Heart left ventricle (tissue), 16 donors: ENCODE results near the gene LAMC3. TPM values are rescaled to one million over a fixed set of nuclear protein-coding genes. Genes with fewer than 3 reads are reported as not detected.

Source experiments
- ATAC-seq, 4 donors: fragments of 200-7000 bp; cut with Tn5 transposase; one replicate each; pipeline ENCODE4 v1.9.1; 2020 to 2022; ENCODE audit warnings: moderate library complexity in 4 of 4, mild to moderate bottlenecking in 3 of 4, moderate number of reproducible peaks in 1 of 4
- DNase-seq, 5 donors: peaks; one replicate each; pipeline ENCODE4 v3.0.0-alpha.2; 2020
- H3K27ac ChIP-seq, 12 donors: fragments of 200-600 bp; sonication (generic) in 4 of 12; one replicate each; pipeline versions ENCODE4 v1.5.0 to v1.8.0; 2016 to 2022; ENCODE audit warnings: mild to moderate bottlenecking in 2 of 12
- H3K27me3 ChIP-seq, 9 donors: fragments of 200-600 bp; sonication (generic) in 2 of 9; one replicate each; pipeline versions ENCODE4 v1.5.1 to v1.8.0; 2016 to 2022; ENCODE audit warnings: mild to moderate bottlenecking in 3 of 9
- H3K36me3 ChIP-seq, 9 donors: fragments of 200-600 bp; sonication (generic) in 2 of 9; one replicate each; pipeline versions ENCODE4 v1.5.0 to v1.8.0; 2018 to 2022; ENCODE audit warnings: mild to moderate bottlenecking in 2 of 9
- H3K4me1 ChIP-seq, 12 donors: fragments of 200-600 bp; sonication (generic) in 4 of 12; one replicate each; pipeline versions ENCODE4 v1.5.0 to v1.8.0; 2016 to 2022; ENCODE audit warnings: mild to moderate bottlenecking in 3 of 12
- H3K4me3 ChIP-seq, 12 donors: fragments of 200-600 bp; sonication (generic) in 4 of 12; one replicate each; pipeline versions ENCODE4 v1.5.0 to v1.8.0; 2017 to 2022; ENCODE audit warnings: mild to moderate bottlenecking in 9 of 12, moderate library complexity in 4 of 12
- H3K9me3 ChIP-seq, 12 donors: fragments of 200-600 bp; sonication (generic) in 4 of 12; one replicate each; pipeline versions ENCODE4 v1.5.0 to v1.8.0; 2016 to 2022; ENCODE audit warnings: mild to moderate bottlenecking in 1 of 12
- CTCF ChIP-seq, 12 donors: fragments of 200-600 bp; sonication (generic) in 4 of 12; IDR thresholded peaks; one replicate each; pipeline versions ENCODE4 v1.5.0 to v1.8.0; 2018 to 2022; ENCODE audit warnings: antibody characterized with exemption in 12 of 12, mild to moderate bottlenecking in 5 of 12
- POLR2A ChIP-seq, 2 donors: fragments of 450-650 bp; IDR thresholded peaks; one replicate each; pipeline ENCODE4 v1.6.1; 2017; ENCODE audit warnings: antibody characterized with exemption in 2 of 2, mild to moderate bottlenecking in 2 of 2, moderate library complexity in 2 of 2
- WGBS, 4 donors: extraction: QIAGEN DNeasy Blood & Tissue Kit in 2 of 4; methylation state at CpG; one replicate each; pipeline versions ENCODE4 v1.1.5 to v1.1.7; 2013 to 2018; 5-methylcytosine and 5-hydroxymethylcytosine counted together
- intact Hi-C, 10 donors: fragments of 100-400 bp; cut with DNase I; formaldehyde crosslinking; loops; one replicate each; pipeline versions ENCODE4 v1.11.1 to v1.14.2; 2022
- polyA plus RNA-seq, 2 donors: library from polyadenylated mRNA; stranded (reverse); fragments of 200-250 nt; gene quantifications; one replicate each; pipeline ENCODE4 v1.2.3, GENCODE V29; 2013
- total RNA-seq, 9 donors: library from RNA; depleted of rRNA in 2 of 9; stranded (reverse); fragments of >200 nt in 2 of 9; fragmentation: NEBNext Ultra II Directional in 3 of 9; extraction: Animal tissue kit (Norgen Biotek cat#: 25700) in 3 of 9; gene quantifications; one replicate each; pipeline versions ENCODE4 v1.1.0 to v1.2.4, GENCODE V29; 2016 to 2023
- donor health status: ischemic (EF 13 %, LVEDD 7.1; RV severe dilation, severe dysfunction).
- donor health status: healthy with polysubstance abuse.
- donor health status: DM: no; HTN: yes; CAD: no.
- donor health status: DM: no; HTN: no; CAD: no.
- donor health status: ischemic (EF 25% LVEDD 6.9; RV normal size, moderate dysfunction).
- donor health status: ischemic (EF 25% LVEDD 5.7; RV mildly dilated, moderate dysfunction).
- donor health status: healthy.
- donor health status: DM: yes; HTN: yes; CAD: no.
- donor health status: ischemic (EF 35%, LVEDD 5.7; RV mildly dilated, moderate dysfunction).
- donor health status: nonischemic (EF 11% LVEDD 7.7; RV severe dilation, severe dysfunction).
- donor health status: DM: yes; HTN: yes; CAD: no.
- donor health status: PGD.
- donor health status: ischemic (EF 29% LVEDD 5.4; RV normal size, mild dysfunction).
- donor health status: nonischemic (EF 23%, LVEDD 6.1; RV moderate dilation, normal function).

Gene LAMC3
- total and polyA plus RNA-seq, 11 donors: 0.11 to 1.8 (median 0.67) TPM

- DNase-seq (no peak), ATAC-seq (no peak)
- Histone ChIP-seq H3K4me3 (no peak overlapping the region), H3K36me3 (peaks cover 0 to 4% (median 0%) of the 10 kb centered on the region in 9 donors), H3K27ac (peak overlapping the region in 7 of 12 donors; percentile 0 to 85 (median 52)), H3K4me1 (peaks cover 0 to 66% (median 21%) of the 10 kb centered on the region in 12 donors), H3K9me3 (no peaks in the 10 kb centered on the region), H3K27me3 (peaks cover 0 to 19% (median 6%) of the 10 kb centered on the region in 9 donors)
- 85 to 90% (median 88%) methylated on average over 11 of the region's 11 CpGs for WGBS, 4 donors
- TF ChIP-seq POLR2A (IDR thresholded peaks at IDR 0.05) (no peak), CTCF (IDR thresholded peaks at IDR 0.05) (no peak)
- intact Hi-C loops: no loop called here
These were observed 92.4 kb downstream of the LAMC3 start for GRCh38 chr9:131101207-131101964.

GRCh38 chr9:131103024-131103423 lies 94.0 kb downstream of the LAMC3 start:
- TF ChIP-seq POLR2A (IDR thresholded peaks at IDR 0.05) (no peak), CTCF (IDR thresholded peaks at IDR 0.05) (no peak)
- Histone ChIP-seq H3K4me3 (peak overlapping the region in 5 of 12 donors; percentile 7 to 30 (median 14)), H3K36me3 (peaks cover 0 to 5% (median 0%) of the 10 kb centered on the region in 9 donors), H3K9me3 (no peaks in the 10 kb centered on the region), H3K27me3 (peaks cover 0 to 3% (median 0%) of the 10 kb centered on the region in 9 donors), H3K4me1 (peaks cover 0 to 68% (median 24%) of the 10 kb centered on the region in 12 donors), H3K27ac (peak overlapping the region in 9 of 12 donors; percentile 41 to 85 (median 64))
- whole genome bisulfite sequencing, 4 donors: 80 to 86% (median 83%) methylated on average over 8 to 9 of the region's 9 CpGs
- intact Hi-C loops: no loop called here
- no peak for DNase-seq
- ATAC-seq: no peak

GRCh38 chr9:131103535-131103934 lies 94.6 kb downstream of the LAMC3 start:
- 86 to 100% (median 96%) methylated on average over 3 of the region's 3 CpGs for WGBS, 4 donors
- DNase-seq: no peak
- H3K4me3 ChIP-seq: no peak overlapping the region
- no peaks in the 10 kb centered on the region for H3K27me3 ChIP-seq
- peaks cover 0 to 69% (median 23%) of the 10 kb centered on the region in 12 donors for H3K4me1 ChIP-seq
- H3K36me3 ChIP-seq: peaks cover 0 to 5% (median 0%) of the 10 kb centered on the region in 9 donors
- no peak for ATAC-seq
- peak overlapping the region in 4 of 12 donors; percentile 56 to 85 (median 64) for H3K27ac ChIP-seq
- no peaks in the 10 kb centered on the region for H3K9me3 ChIP-seq
- intact Hi-C loops: no loop called here
- TF ChIP-seq CTCF (IDR thresholded peaks at IDR 0.05) (no peak), POLR2A (IDR thresholded peaks at IDR 0.05) (no peak)

- WGBS, 4 donors: 80 to 83% (median 81%) methylated on average over 4 to 5 of the region's 5 CpGs
- Histone ChIP-seq H3K27me3 (no peaks in the 10 kb centered on the region), H3K4me3 (no peak overlapping the region), H3K9me3 (no peaks in the 10 kb centered on the region), H3K36me3 (peaks cover 0 to 5% (median 0%) of the 10 kb centered on the region in 9 donors), H3K4me1 (peaks cover 0 to 65% (median 19%) of the 10 kb centered on the region in 12 donors), H3K27ac (peak overlapping the region in 2 of 12 donors; percentile 64 to 85)
- ATAC-seq: no peak
- no peak for DNase-seq
- TF ChIP-seq CTCF (IDR thresholded peaks at IDR 0.05) (no peak), POLR2A (IDR thresholded peaks at IDR 0.05) (no peak)
- intact Hi-C loops: no loop called here
These were observed 95.2 kb downstream of the LAMC3 start for GRCh38 chr9:131104016-131104740.
